ENCODE results near the gene NSD1.

NSD1 gene

GRCh38 chr5:177343777-177344176 lies 210.2 kb downstream of the NSD1 start:
- Histone ChIP-seq H3K27ac (ENCODE audit: low read depth, low read length) (no peak overlapping the region), H3K36me3 (ENCODE audit: control insufficient read depth, low read length) (peaks cover 57% of the 10 kb centered on the region), H3K4me3 (ENCODE audit: low read length) (no peak overlapping the region), H3K9me3 (ENCODE audit: control insufficient read depth, insufficient read depth, low read length) (no peaks in the 10 kb centered on the region), H4K20me1 (ENCODE audit: control insufficient read depth, insufficient read depth, low read depth, low read length) (peaks cover 4% of the 10 kb centered on the region; the same call in 1 of the 2 replicates), H3K27me3 (ENCODE audit: control insufficient read depth, low read length) (no peaks in the 10 kb centered on the region), H3K79me2 (ENCODE audit: control insufficient read depth, low read length) (peaks cover 89% of the 10 kb centered on the region), H3K9me2 (replicated peaks; ENCODE audit: control insufficient read depth, low read length) (no peaks in the 10 kb centered on the region), H3K4me2 (ENCODE audit: low read length) (no peak overlapping the region), H3K4me1 (ENCODE audit: control insufficient read depth, low read length) (peaks cover 7% of the 10 kb centered on the region), H3F3A (ENCODE audit: control insufficient read depth, insufficient read depth) (0 out of 2 replicates have a peak, but pooled peaks cover 3% of the 10 kb centered on the region)
- TF ChIP-seq EZH2phosphoT487 (IDR thresholded peaks at IDR 0.05; ENCODE audit: borderline replicate concordance, low read length) (no peak), CTCF (IDR thresholded peaks at IDR 0.05; ENCODE audit: low read depth, low read length, poor library complexity, severe bottlenecking) (no peak)

GRCh38 chr5:177344891-177345290 lies 211.3 kb downstream of the NSD1 start:
- Histone ChIP-seq H3K27ac (ENCODE audit: low read depth, low read length) (no peak overlapping the region), H3F3A (ENCODE audit: control insufficient read depth, insufficient read depth) (0 out of 2 replicates have a peak, but pooled peaks cover 3% of the 10 kb centered on the region), H3K4me2 (ENCODE audit: low read length) (no peak overlapping the region), H3K79me2 (ENCODE audit: control insufficient read depth, low read length) (peaks cover 89% of the 10 kb centered on the region), H3K36me3 (ENCODE audit: control insufficient read depth, low read length) (peaks cover 58% of the 10 kb centered on the region), H3K4me3 (ENCODE audit: low read length) (no peak overlapping the region), H3K9me3 (ENCODE audit: control insufficient read depth, insufficient read depth, low read length) (no peaks in the 10 kb centered on the region), H3K27me3 (ENCODE audit: control insufficient read depth, low read length) (no peaks in the 10 kb centered on the region), H3K9me2 (replicated peaks; ENCODE audit: control insufficient read depth, low read length) (no peaks in the 10 kb centered on the region), H3K4me1 (ENCODE audit: control insufficient read depth, low read length) (peaks cover 18% of the 10 kb centered on the region), H4K20me1 (ENCODE audit: control insufficient read depth, insufficient read depth, low read depth, low read length) (peaks cover 13% of the 10 kb centered on the region; the same call in 1 of the 2 replicates)
- TF ChIP-seq EZH2phosphoT487 (IDR thresholded peaks at IDR 0.05; ENCODE audit: borderline replicate concordance, low read length) (no peak), CTCF (IDR thresholded peaks at IDR 0.05; ENCODE audit: low read depth, low read length, poor library complexity, severe bottlenecking) (no peak)

DNA sequence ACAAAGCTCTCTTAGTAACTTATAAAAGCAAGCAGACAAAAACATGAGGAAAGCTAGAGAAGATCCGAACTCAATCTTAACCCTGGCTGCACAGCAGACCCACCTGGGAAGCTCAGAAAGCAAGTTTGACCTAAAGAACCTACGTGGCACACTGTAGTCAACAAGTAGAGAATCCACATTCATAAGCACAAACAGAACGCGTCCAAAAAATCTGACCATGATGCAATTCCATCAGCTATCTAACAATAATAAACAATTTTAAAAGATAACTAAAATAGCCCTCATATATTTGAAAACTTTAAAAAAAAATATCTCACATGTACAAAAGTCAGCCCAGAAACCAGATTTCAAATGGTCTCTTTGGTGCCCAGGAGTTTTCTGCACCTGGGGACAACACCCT lies 213.2 kb downstream of the NSD1 start:
- H3K9me3 ChIP-seq (ENCODE audit: control insufficient read depth, insufficient read depth, low read length): no peaks in the 10 kb centered on the region
- H3K27me3 ChIP-seq (ENCODE audit: control insufficient read depth, low read length): no peaks in the 10 kb centered on the region
- no peak overlapping the region for H3K4me3 ChIP-seq (ENCODE audit: low read length)
- H3F3A ChIP-seq (ENCODE audit: control insufficient read depth, insufficient read depth): 0 out of 2 replicates have a peak, but pooled peaks cover 3% of the 10 kb centered on the region
- peaks cover 27% of the 10 kb centered on the region for H3K4me1 ChIP-seq (ENCODE audit: control insufficient read depth, low read length)
- H3K4me2 ChIP-seq (ENCODE audit: low read length): no peak overlapping the region
- TF ChIP-seq CTCF (IDR thresholded peaks at IDR 0.05; ENCODE audit: low read depth, low read length, poor library complexity, severe bottlenecking) (no peak), EZH2phosphoT487 (IDR thresholded peaks at IDR 0.05; ENCODE audit: borderline replicate concordance, low read length) (no peak)
- H4K20me1 ChIP-seq (ENCODE audit: control insufficient read depth, insufficient read depth, low read depth, low read length): peaks cover 19% of the 10 kb centered on the region; the same call in 1 of the 2 replicates
- peaks cover 57% of the 10 kb centered on the region for H3K36me3 ChIP-seq (ENCODE audit: control insufficient read depth, low read length)
- H3K9me2 ChIP-seq (replicated peaks; ENCODE audit: control insufficient read depth, low read length): no peaks in the 10 kb centered on the region
- peaks cover 92% of the 10 kb centered on the region for H3K79me2 ChIP-seq (ENCODE audit: control insufficient read depth, low read length)
- no peak overlapping the region for H3K27ac ChIP-seq (ENCODE audit: low read depth, low read length)

Measured in DOHH2 (cell line).